GM12801 (cell line): ENCODE results near the gene ZNF557.

Experiments
- CTCF ChIP-seq: IDR thresholded peaks from one replicate; pipeline ENCODE4 v1.5.1; 2011; ENCODE audit warnings: control low read depth; ENCODE audit not compliant: insufficient read length; ENCODE audit errors: extremely low read depth

The ZNF557 gene

GRCh38 chr19:7137120-7137519, 67.6 kb downstream of the ZNF557 start:
- no peak for TF ChIP-seq CTCF
